NB4 (cell line): ENCODE data around the gene EFNA4.

Source experiments
- MYC ChIP-seq: IDR thresholded peaks from 2 replicates; pipeline ENCODE4 v1.6.1; 2011; ENCODE audit warnings: low read depth, low read length
- POLR2A ChIP-seq: IDR thresholded peaks from 2 replicates; pipeline ENCODE4 v1.6.1; 2011; ENCODE audit warnings: mild to moderate bottlenecking; ENCODE audit not compliant: insufficient read length; ENCODE audit errors: extremely low read depth
- TF ChIP-seq, protein P1 (sequence below): IDR thresholded peaks from one replicate; pipeline ENCODE4 v1.5.1; 2012; ENCODE audit warnings: low read depth, low read length
- TF ChIP-seq, protein P2 (sequence below): IDR thresholded peaks from 2 replicates; pipeline ENCODE4 v1.6.1; 2011; ENCODE audit warnings: low read depth, low read length

DNA sequence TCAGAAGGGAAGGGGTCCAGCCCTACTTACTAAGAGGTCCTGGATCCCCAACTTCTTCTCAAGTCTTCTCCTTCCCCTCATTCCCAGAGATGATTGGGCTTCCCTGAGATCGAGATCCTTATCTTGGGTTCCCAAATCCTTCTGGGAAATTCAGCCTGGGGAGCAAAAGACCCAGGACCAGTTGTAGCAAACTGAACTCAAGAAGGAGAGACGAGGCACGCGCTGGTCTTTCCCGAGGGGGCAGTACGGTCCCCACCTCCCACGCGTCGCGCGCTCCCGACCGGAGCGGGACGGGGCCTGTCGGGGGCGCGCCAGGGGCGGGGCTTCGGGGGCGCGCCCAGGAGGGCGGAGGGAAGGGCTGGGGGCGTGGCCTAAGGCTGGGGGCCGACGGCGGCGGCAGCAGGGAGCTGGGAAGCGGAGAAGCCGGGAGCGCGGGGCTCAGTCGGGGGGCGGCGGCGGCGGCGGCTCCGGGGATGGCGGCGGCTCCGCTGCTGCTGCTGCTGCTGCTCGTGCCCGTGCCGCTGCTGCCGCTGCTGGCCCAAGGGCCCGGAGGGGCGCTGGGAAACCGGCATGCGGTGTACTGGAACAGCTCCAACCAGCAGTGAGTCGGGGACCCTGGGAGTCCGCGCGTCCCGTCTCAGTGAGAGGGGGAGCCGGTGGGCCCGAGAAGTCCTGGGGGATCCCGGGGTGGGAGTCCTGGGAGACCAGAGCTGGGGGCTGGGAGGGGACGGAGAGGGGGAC lies 15.1 kb downstream of the EFNA4 start, which contains the start of gene EFNA3:
- TF ChIP-seq, protein P1, sequence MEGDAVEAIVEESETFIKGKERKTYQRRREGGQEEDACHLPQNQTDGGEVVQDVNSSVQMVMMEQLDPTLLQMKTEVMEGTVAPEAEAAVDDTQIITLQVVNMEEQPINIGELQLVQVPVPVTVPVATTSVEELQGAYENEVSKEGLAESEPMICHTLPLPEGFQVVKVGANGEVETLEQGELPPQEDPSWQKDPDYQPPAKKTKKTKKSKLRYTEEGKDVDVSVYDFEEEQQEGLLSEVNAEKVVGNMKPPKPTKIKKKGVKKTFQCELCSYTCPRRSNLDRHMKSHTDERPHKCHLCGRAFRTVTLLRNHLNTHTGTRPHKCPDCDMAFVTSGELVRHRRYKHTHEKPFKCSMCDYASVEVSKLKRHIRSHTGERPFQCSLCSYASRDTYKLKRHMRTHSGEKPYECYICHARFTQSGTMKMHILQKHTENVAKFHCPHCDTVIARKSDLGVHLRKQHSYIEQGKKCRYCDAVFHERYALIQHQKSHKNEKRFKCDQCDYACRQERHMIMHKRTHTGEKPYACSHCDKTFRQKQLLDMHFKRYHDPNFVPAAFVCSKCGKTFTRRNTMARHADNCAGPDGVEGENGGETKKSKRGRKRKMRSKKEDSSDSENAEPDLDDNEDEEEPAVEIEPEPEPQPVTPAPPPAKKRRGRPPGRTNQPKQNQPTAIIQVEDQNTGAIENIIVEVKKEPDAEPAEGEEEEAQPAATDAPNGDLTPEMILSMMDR, result no peak
- TF ChIP-seq POLR2A, result no peak
- TF ChIP-seq, protein P2, sequence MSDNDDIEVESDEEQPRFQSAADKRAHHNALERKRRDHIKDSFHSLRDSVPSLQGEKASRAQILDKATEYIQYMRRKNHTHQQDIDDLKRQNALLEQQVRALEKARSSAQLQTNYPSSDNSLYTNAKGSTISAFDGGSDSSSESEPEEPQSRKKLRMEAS, result 0 out of 2 replicates have a peak, but pooled peaks have one; percentile 17
- no peak for TF ChIP-seq MYC
